Measurements from ENCODE around the gene NHSL1. TPM values are rescaled to one million over a fixed set of nuclear protein-coding genes. Genes with fewer than 3 reads are reported as not detected.
A peak's percentile ranks its signal among the peaks of the same experiment; 100 is the strongest.

NHSL1 gene
- polyA plus RNA-seq, 3 donors: 0.06 to 2.8 (median 0.51) TPM

DNA sequence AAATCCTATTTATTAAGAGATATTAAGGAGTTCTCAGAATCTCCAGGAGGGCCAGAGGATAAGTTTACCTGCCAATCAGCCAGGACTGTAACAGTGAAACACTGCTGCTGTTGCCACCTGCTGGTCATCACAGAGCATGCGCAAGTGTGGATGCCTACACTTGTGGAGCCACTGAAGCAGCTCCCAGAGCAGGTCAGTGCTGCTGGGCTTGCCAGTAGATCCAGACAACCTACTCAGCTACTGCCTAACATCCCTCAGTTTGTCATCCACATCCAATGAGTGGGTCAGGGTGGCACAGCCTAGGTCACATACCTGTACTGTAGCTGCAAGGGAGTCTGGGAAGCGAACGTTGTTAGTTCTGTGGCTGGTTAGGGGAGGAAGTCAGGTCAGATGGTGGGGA is 18.3 kb upstream of the NHSL1 start:
- H3K9ac ChIP-seq (ENCODE audit: insufficient read depth, low read length, poor library complexity, severe bottlenecking): no peak overlapping the region
- peak; percentile 38 to 66 (median 61) for DNase-seq
- no peaks in the 10 kb centered on the region for H3K27me3 ChIP-seq (ENCODE audit: control insufficient read depth in 2 of 2, insufficient read depth in 2 of 2, low read length in 2 of 2)
- intact Hi-C loops (cut with micrococcal nuclease): loop anchor here (5.0 kb wide), 3 partner anchors 85 to 400 kb away; no protein-coding TSS in a partner anchor
- H3K9me3 ChIP-seq (replicated peaks in 1 of 2; ENCODE audit: control insufficient read depth in 1 of 2, insufficient read depth in 1 of 2, low read length in 2 of 2): no peaks in the 10 kb centered on the region
- peaks cover 17 to 20% of the 10 kb centered on the region in 2 donors for H3K4me1 ChIP-seq (ENCODE audit: control insufficient read depth in 1 of 2, insufficient read depth in 2 of 2, low read length in 2 of 2)
- H4K20me1 ChIP-seq (ENCODE audit: insufficient read depth, low read length): no peaks in the 10 kb centered on the region
- Mint-ChIP-seq H3K27ac (peak overlapping the region in 2 of 7 donors; percentile 19 to 78), H3K4me3 (no peak overlapping the region), H3K4me1 (peaks cover 17% of the 10 kb centered on the region), H3K36me3 (no peaks in the 10 kb centered on the region), H3K9me3 (peaks cover 0 to 3% (median 0%) of the 10 kb centered on the region in 7 donors), H3K27me3 (ENCODE audit: low read depth in 3 of 3) (peaks cover 0 to 9% (median 0%) of the 10 kb centered on the region in 3 donors)
- WGBS (ENCODE audit: insufficient coverage): 93% methylated on average over 3 of the region's 3 CpGs
- no peak overlapping the region for H3K27ac ChIP-seq (ENCODE audit: low read depth in 1 of 2, low read length in 2 of 2)
- no peak overlapping the region for H3K4me3 ChIP-seq (replicated peaks in 1 of 3; ENCODE audit: low read depth in 2 of 3, low read length in 3 of 3)
- H2AFZ ChIP-seq (ENCODE audit: insufficient read depth, low read depth, low read length, poor library complexity, severe bottlenecking): no peak overlapping the region
- no peaks in the 10 kb centered on the region for H3K36me3 ChIP-seq (replicated peaks in 1 of 2; ENCODE audit: control insufficient read depth in 1 of 2, insufficient read depth in 2 of 2, low read length in 2 of 2)
- H3K79me2 ChIP-seq (ENCODE audit: insufficient read depth, low read length): no peaks in the 10 kb centered on the region
- TF ChIP-seq CTCF (IDR thresholded peaks at IDR 0.05): peak; percentile 90
- H3K4me2 ChIP-seq (replicated peaks; ENCODE audit: extremely low read depth, low read length, poor library complexity, severe bottlenecking): no peak overlapping the region

- peaks cover 0 to 9% (median 0%) of the 10 kb centered on the region in 3 donors for H3K27me3 Mint-ChIP-seq (ENCODE audit: low read depth in 3 of 3)
- Histone ChIP-seq H3K36me3 (replicated peaks in 1 of 2; ENCODE audit: control insufficient read depth in 1 of 2, insufficient read depth in 2 of 2, low read length in 2 of 2) (no peaks in the 10 kb centered on the region), H2AFZ (ENCODE audit: insufficient read depth, low read depth, low read length, poor library complexity, severe bottlenecking) (no peak overlapping the region), H3K9ac (ENCODE audit: insufficient read depth, low read length, poor library complexity, severe bottlenecking) (no peak overlapping the region), H3K27ac (ENCODE audit: low read depth in 1 of 2, low read length in 2 of 2) (no peak overlapping the region), H3K9me3 (replicated peaks in 1 of 2; ENCODE audit: control insufficient read depth in 1 of 2, insufficient read depth in 1 of 2, low read length in 2 of 2) (no peaks in the 10 kb centered on the region), H4K20me1 (ENCODE audit: insufficient read depth, low read length) (no peaks in the 10 kb centered on the region), H3K27me3 (ENCODE audit: control insufficient read depth in 2 of 2, insufficient read depth in 2 of 2, low read length in 2 of 2) (no peaks in the 10 kb centered on the region), H3K4me2 (replicated peaks; ENCODE audit: extremely low read depth, low read length, poor library complexity, severe bottlenecking) (no peak overlapping the region), H3K79me2 (ENCODE audit: insufficient read depth, low read length) (no peaks in the 10 kb centered on the region), H3K4me1 (ENCODE audit: control insufficient read depth in 1 of 2, insufficient read depth in 2 of 2, low read length in 2 of 2) (peaks cover under 1 to 1% of the 10 kb centered on the region in 2 donors), H3K4me3 (replicated peaks in 1 of 3; ENCODE audit: low read depth in 2 of 3, low read length in 3 of 3) (no peak overlapping the region)
- peak overlapping the region in 1 of 7 donors; percentile 20 for H3K27ac Mint-ChIP-seq
- H3K4me1 Mint-ChIP-seq: peaks cover 6% of the 10 kb centered on the region
- no peak for DNase-seq
- H3K36me3 Mint-ChIP-seq: no peaks in the 10 kb centered on the region
- TF ChIP-seq CTCF (IDR thresholded peaks at IDR 0.05): no peak
- no peak overlapping the region for H3K4me3 Mint-ChIP-seq
- intact Hi-C loops (cut with micrococcal nuclease): loop anchor here (5.0 kb wide), 3 partner anchors 83 to 398 kb away; no protein-coding TSS in a partner anchor
- H3K9me3 Mint-ChIP-seq: peaks cover 0 to 3% (median 0%) of the 10 kb centered on the region in 7 donors
- 100% methylated on average over 6 of the region's 12 CpGs for WGBS (ENCODE audit: insufficient coverage)
These were observed 16.5 kb upstream of the NHSL1 start for GRCh38 chr6:138515657-138516248.
